ENCODE data around the gene SLC37A1. TPM values are rescaled to one million over a fixed set of nuclear protein-coding genes. Genes with fewer than 3 reads are reported as not detected.

SLC37A1 gene
- total RNA-seq, 1 experiment from 2014 or later: 15.0 TPM

DNA sequence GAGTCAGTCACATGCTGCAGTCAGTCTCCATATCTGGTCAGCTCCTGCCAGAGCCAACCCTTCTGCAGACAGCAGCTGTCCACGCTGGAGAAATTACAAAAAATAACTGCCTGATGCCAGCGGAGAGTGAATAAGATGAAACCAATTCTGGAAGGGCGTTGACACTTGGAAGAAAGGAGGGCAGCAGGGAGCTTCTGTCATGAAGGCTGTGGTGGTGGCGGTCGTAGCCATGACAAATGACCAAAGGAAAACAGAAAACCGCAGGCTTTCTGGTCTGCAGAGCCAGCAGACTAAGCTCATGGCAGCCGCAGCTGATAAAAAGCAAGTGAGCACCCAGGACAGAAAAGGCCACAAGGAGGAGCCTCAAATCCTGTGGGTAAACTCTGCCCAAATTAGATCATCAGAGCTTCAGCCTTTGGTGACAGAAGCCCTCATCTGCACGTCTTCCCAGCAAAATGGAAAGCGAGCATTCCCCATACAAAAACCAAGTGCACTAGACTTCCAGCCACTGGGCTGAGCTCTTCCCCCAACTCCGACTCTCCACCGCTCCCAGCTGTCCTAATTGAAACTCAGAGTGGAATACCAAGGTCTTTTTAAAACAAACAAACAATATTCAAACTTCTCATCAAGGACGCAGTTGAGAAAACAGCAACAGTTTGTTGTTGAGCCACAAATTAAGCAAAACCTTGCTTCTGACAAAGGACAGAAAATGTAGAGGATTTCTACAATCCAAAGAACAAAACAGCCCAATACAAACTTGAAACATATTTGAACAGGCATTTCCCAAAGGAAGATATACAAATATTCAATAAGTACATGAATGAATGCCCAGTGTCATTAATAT, 46.3 kb upstream of the SLC37A1 start:
- H3K4me3 ChIP-seq (replicated peaks in 1 of 2; ENCODE audit: low read depth in 1 of 2, low read length in 2 of 2): no peak overlapping the region
- H3K27me3 ChIP-seq (ENCODE audit: insufficient read depth, low read length): no peaks in the 10 kb centered on the region
- no peak overlapping the region for H3K27ac ChIP-seq (ENCODE audit: low read depth, low read length)
- ChIA-PET CTCF (interaction anchor here (1.0 to 1.3 kb wide), 3 partner anchors 14 to 70 kb away, joined by 3 to 10 read pairs (median 3); partner anchors contain the start of gene RSPH1), POLR2A (interaction anchor here (0.7 kb wide), 1 partner anchor 65 kb away, joined by 3 read pairs; no protein-coding TSS in a partner anchor), RAD21 (ENCODE audit: low non-redundant PET in 1 of 2, low total read pairs in 2 of 2, uncharacterized antibody in 2 of 2, unreplicated experiment in 2 of 2) (interaction anchor here in 1 of 2 experiments (0.5 to 1.0 kb wide), 3 partner anchors 70 to 354 kb away, joined by 3 to 4 read pairs (median 4); no protein-coding TSS in a partner anchor)
- no peak overlapping the region for H3K9ac ChIP-seq (ENCODE audit: low read length)
- TF ChIP-seq EZH2 (IDR thresholded peaks at IDR 0.05) (no peak), SRF (IDR thresholded peaks at IDR 0.05; ENCODE audit: low read depth) (no peak), SP1 (IDR thresholded peaks at IDR 0.05; ENCODE audit: low read depth) (no peak), RAD21 (IDR thresholded peaks at IDR 0.05; ENCODE audit: low read depth) (peak; percentile 64), CBX3 (IDR thresholded peaks at IDR 0.05; ENCODE audit: low read depth) (no peak)
- TF ChIP-seq, protein P1, sequence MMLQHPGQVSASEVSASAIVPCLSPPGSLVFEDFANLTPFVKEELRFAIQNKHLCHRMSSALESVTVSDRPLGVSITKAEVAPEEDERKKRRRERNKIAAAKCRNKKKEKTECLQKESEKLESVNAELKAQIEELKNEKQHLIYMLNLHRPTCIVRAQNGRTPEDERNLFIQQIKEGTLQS (IDR thresholded peaks at IDR 0.05): no peak
- TF ChIP-seq, protein P2, sequence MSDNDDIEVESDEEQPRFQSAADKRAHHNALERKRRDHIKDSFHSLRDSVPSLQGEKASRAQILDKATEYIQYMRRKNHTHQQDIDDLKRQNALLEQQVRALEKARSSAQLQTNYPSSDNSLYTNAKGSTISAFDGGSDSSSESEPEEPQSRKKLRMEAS (IDR thresholded peaks at IDR 0.05): no peak
- TF ChIP-seq, protein P3, sequence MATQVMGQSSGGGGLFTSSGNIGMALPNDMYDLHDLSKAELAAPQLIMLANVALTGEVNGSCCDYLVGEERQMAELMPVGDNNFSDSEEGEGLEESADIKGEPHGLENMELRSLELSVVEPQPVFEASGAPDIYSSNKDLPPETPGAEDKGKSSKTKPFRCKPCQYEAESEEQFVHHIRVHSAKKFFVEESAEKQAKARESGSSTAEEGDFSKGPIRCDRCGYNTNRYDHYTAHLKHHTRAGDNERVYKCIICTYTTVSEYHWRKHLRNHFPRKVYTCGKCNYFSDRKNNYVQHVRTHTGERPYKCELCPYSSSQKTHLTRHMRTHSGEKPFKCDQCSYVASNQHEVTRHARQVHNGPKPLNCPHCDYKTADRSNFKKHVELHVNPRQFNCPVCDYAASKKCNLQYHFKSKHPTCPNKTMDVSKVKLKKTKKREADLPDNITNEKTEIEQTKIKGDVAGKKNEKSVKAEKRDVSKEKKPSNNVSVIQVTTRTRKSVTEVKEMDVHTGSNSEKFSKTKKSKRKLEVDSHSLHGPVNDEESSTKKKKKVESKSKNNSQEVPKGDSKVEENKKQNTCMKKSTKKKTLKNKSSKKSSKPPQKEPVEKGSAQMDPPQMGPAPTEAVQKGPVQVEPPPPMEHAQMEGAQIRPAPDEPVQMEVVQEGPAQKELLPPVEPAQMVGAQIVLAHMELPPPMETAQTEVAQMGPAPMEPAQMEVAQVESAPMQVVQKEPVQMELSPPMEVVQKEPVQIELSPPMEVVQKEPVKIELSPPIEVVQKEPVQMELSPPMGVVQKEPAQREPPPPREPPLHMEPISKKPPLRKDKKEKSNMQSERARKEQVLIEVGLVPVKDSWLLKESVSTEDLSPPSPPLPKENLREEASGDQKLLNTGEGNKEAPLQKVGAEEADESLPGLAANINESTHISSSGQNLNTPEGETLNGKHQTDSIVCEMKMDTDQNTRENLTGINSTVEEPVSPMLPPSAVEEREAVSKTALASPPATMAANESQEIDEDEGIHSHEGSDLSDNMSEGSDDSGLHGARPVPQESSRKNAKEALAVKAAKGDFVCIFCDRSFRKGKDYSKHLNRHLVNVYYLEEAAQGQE (IDR thresholded peaks at IDR 0.05; ENCODE audit: low read depth): no peak
- TF ChIP-seq, protein P4, sequence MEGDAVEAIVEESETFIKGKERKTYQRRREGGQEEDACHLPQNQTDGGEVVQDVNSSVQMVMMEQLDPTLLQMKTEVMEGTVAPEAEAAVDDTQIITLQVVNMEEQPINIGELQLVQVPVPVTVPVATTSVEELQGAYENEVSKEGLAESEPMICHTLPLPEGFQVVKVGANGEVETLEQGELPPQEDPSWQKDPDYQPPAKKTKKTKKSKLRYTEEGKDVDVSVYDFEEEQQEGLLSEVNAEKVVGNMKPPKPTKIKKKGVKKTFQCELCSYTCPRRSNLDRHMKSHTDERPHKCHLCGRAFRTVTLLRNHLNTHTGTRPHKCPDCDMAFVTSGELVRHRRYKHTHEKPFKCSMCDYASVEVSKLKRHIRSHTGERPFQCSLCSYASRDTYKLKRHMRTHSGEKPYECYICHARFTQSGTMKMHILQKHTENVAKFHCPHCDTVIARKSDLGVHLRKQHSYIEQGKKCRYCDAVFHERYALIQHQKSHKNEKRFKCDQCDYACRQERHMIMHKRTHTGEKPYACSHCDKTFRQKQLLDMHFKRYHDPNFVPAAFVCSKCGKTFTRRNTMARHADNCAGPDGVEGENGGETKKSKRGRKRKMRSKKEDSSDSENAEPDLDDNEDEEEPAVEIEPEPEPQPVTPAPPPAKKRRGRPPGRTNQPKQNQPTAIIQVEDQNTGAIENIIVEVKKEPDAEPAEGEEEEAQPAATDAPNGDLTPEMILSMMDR (IDR thresholded peaks at IDR 0.05 in 2 of 3, conservative IDR thresholded peaks at IDR 0.05 in 1 of 3; ENCODE audit: borderline replicate concordance in 1 of 3, insufficient read depth in 1 of 3, low read depth in 2 of 3, low read length in 2 of 3): peak; percentile 31 to 37 (median 36); a peak in 3 of 6 replicates
- no peaks in the 10 kb centered on the region for H3K9me3 ChIP-seq (ENCODE audit: control insufficient read depth in 1 of 2, insufficient read depth in 1 of 2, low read depth in 1 of 2, low read length in 2 of 2)
- ATAC-seq: peak; percentile 65
- peaks cover 3 to 15% of the 10 kb centered on the region in 2 experiments; a peak in 1 of 4 replicates for H3K4me1 ChIP-seq (ENCODE audit: control insufficient read depth in 1 of 2, insufficient read depth in 2 of 2, low read length in 2 of 2)
- H2AFZ ChIP-seq (ENCODE audit: low read depth, low read length, poor library complexity, severe bottlenecking): no peak overlapping the region
- peak; percentile 23 for DNase-seq (ENCODE audit: low read depth, low spot score)
- no peaks in the 10 kb centered on the region for H3K36me3 ChIP-seq (ENCODE audit: control insufficient read depth in 1 of 2, insufficient read depth in 2 of 2, low read length in 2 of 2)
- BruUV-seq (replicated peaks): no TSS peak
- no peaks in the 10 kb centered on the region for H3K9me2 ChIP-seq (ENCODE audit: insufficient read depth)
- H4K20me1 ChIP-seq (ENCODE audit: insufficient read depth): no peaks in the 10 kb centered on the region
- intact Hi-C loops (cut with micrococcal nuclease): loop anchor here (2.0 kb wide), 1 partner anchor 69 kb away; no protein-coding TSS in a partner anchor
- H3K79me2 ChIP-seq (ENCODE audit: insufficient read depth, low read length): no peaks in the 10 kb centered on the region
- H3K4me2 ChIP-seq (ENCODE audit: low read length): no peak overlapping the region

Measured in HCT116 (cell line).